NOMO-1 treated with dmso at 0.1 percent for 144 hours (cell line): ENCODE measurements around the gene NELFE.
"Not testable (repeated sequence)": the region's sequence is repeated elsewhere in the genome, so short reads cannot be mapped to it uniquely, and the experiment has no call there.

Source experiments
- DNase-seq: peaks from one replicate; lab custom pipeline; 2025; ENCODE audit not compliant: unreplicated experiment; lab: John Stamatoyannopoulos, UW

The NELFE gene

DNA sequence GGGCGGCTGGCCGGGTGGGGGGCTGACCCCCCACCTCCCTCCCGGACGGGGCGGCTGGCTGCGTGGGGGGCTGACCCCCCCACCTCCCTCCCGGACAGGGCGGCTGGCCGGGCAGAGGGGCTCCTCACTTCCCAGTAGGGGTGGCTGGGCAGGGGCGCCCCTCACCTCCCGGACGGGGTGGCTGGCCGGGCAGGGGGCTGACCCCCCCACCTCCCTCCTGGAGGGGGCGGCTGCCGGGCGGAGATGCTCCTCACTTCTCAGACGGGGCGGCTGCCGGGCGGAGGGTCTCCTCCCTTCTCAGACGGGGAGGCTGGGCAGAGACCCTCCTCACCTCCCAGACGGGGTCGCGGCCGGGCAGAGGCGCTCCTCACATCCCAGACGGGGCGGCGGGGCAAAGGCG lies 17.3 kb upstream of the NELFE start:
- DNase-seq, result not testable (repeated sequence)

DNA sequence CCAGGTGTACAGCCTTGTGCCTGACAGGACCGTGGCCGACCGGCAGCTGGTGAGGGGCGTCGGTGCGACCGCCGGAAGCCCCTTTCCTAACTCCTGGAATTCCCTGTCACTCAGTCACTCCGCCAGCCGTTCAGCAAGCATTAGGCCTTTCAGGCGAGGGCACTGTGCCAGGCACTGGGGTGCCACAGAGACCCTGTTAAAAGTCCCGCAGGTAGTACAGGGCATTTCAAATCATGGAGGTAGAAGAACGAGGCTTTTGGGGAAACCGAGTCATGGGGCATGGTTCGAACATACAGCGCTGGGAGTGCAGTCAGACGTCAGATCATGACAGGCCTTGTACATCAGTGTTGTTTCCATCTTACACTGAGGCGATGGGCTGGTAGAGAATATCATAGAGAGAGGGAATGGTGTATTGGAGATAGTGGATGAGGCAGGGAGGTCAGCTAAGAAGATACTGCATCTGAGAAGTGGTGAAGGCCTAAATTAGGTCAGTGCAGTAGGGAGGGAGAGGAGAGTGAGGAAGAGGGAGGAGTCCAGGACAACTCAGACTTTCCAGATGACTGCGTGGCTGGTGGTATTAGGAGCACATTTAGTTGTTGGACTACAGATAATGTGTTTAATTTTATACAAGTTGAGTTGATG lies 14.1 kb upstream of the NELFE start:
- no peak for DNase-seq

- peak; percentile 95 for DNase-seq
Measured at GRCh38 chr6:31971993-31972708, 13.4 kb upstream of the NELFE start, which contains the start of gene DXO. TSS of gene DXO (minus strand) at chr6:31972138. CDS start at chr6:31971675, 463 bp downstream.

DNA sequence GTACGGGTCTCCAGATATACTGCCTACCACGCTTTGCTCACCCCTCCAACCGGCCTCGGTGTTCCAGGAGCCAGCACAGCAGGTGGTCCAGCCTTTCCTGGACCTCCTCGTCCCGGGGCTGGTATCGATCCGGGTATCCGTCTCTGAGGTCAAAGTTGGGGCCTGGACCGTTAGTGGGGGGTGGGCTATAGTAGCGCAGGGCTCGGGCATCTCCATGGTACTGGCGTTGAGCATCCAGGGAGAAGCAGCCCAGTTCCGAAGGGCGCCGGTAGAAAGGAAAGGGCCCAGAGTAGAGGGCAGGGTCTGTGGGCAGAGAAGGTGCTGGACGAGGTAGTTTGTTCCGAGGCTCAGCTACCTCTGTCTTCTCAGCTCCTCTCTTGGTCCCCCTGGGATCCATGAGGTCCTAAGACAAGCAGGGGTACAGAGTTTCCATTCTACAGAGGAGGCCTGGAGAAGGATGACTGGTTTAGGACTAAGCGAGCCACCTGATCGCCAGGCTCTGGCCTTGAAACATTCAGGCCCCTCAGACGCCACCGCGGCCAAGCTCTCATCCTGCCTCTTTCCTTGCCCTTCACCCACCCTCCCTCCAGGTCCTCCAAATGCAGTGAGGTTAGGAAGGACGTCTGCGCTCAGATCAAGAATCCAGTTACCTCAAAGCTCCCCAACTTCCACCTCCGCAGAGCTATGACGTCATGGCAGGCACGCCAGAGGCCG lies 12.7 kb upstream of the NELFE start:
- DNase-seq, result no peak

GRCh38 chr6:31970604-31971271 lies 12.0 kb upstream of the NELFE start:
- no peak for DNase-seq

DNA sequence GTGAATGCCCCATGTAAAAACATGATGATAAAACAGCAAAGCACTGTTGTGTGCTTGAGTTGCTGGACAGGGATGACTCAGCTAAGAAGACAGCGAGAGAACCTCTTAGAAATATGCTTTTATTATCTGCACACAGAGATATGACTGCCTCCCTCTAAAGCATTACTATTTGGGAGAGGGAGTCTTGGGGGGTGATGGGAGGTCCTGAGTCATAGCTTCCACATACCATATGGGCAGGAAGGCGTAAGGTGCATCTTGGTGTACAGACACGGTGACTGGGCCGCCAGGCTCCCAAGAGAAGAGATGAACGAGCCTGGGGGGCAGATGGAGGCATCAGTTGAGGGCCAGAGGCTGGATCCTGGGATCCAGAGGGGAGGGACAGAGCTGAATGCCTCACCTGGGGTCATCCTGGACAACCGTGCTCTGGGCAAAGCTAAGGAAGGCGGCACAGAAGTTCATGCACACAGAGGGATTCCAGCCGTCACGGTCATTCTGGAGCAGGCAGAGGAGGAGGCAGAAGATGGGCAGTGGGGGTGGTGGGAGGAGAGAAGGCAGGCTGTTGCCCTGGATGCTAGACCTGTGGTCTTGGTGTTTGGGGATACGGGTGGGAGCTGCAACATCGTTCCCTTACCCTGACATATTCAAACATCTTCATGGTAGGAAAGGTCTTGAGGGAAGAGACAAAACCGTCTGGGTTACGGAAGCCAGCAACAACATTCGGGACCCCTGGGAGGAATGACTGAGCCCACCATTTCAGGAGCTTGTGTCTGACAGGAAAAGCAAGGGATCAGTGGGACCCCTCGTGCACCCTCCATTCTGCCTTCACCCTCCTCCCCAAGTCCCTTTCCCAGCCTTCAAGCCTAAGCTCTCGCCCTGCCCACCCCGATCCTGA lies 11.2 kb upstream of the NELFE start:
- no peak for DNase-seq

GRCh38 chr6:31968791-31969711 lies 10.3 kb upstream of the NELFE start:
- no peak for DNase-seq

DNA sequence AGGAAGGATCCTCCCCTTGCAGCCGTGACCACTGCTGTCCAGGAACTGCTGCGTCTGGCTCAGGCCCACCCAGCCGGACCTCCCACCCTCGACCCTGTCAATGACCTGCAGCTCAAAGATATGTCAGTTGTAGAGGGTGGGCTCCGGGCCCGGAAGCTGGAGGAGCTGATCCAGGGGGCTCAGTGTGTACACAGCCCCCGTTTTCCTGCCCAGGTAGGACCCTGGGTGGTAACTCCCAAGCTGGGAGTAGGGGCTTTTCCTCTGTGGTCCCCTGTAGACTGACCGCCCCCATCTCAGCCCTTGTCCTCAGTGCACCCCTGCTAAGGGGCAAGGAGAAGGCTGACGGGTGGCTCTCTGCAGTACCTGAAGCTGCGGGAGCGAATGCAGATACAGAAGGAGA lies 9.6 kb upstream of the NELFE start:
- DNase-seq, result no peak

GRCh38 chr6:31967926-31968320 lies 9.2 kb upstream of the NELFE start:
- DNase-seq, result no peak

- DNase-seq, result no peak
Measured at GRCh38 chr6:31966997-31967925, 8.5 kb upstream of the NELFE start.

- DNase-seq, result no peak
Measured at GRCh38 chr6:31966506-31966905, 7.7 kb upstream of the NELFE start.

- DNase-seq, result no peak
Measured at GRCh38 chr6:31965700-31966099, 6.9 kb upstream of the NELFE start.

DNA sequence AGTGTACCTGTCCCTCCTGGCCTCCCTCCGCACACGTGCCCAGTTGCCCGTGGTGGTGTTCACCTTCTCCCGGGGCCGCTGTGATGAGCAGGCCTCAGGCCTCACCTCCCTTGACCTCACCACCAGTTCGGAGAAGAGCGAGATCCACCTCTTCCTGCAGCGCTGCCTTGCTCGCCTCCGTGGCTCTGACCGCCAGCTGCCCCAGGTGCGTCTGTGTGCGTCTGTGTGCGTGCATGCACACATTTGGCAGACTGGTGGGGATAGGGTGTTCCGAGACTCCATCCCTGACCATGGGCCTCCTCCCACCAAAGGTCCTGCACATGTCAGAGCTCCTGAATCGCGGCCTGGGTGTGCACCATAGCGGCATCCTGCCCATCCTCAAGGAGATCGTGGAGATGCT lies 5.2 kb upstream of the NELFE start:
- no peak for DNase-seq

DNA sequence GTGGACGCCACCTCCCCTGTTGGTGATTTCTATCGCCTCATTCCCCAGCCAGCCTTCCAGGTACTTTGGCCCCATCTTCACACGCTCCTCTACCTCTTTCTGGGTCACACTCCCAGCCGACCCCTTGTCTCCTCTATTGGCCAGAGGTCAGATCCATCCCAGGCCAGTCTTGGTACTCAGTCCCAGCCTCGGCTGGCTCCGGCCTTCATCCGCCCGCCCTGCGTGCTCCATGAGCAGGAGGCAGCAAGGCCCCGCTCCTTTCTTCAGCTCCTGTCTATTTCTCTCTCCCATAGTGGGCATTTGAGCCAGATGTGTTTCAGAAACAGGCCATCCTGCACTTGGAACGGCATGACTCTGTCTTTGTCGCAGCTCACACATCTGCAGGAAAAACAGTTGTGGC lies 2.8 kb upstream of the NELFE start:
- no peak for DNase-seq

DNA sequence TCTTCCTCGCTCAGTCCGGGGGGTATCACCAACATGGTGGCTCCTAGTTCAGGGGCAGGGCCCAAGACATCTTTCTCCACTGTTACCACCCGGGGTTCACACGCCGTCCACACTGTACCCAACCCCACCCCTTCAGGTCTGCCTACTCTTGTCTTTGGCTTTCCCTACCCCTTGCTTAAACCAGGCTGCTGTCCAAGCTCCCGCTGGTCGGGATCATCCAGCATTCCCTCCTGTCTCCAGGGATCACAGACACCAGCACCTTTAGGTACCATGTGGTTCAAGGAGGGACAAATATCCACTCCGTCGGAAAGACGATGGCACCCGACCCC lies 395 bp downstream of the NELFE start:
- DNase-seq, result no peak

GRCh38 chr6:31956796-31957195 lies 2.0 kb downstream of the NELFE start:
- DNase-seq, result no peak

DNA sequence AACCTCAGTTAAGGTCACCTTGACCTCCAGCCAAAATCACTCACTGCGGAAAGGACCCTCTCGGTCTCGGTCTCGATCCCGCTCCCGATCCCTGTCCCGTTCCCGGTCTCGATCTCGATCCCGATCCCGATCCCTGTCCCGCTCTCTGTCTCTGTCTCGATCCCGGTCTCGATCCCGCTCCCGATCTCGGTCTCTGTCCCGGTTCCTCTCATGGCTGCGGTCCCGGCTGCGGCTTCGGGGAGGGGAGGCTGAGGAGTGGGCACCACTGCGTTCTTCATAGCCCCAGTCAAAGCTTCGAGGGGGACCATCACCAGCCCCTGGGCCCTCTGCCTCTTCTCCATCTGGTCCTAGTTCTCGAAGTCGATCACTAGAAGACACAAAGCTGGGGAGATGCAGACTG lies 4.3 kb downstream of the NELFE start:
- no peak for DNase-seq

DNA sequence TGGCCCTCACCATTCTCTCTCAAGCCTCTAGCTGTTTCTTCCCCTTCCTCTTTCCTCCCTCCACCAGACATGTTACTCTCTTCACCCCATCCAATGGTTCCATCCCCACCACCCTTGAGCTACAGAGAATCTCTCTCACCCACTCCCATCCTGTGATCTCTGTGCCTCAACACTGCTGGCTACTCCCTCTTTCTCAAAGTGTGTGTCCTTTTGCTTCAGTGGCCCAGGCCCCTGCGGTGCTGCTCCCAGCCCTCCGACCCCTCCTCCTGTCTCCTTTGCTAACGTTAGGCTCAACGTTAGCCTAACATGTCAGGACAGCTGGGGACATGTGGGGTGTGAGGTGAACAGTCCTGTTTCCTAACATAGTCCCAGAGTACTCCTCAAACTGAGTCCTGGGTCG lies 5.9 kb downstream of the NELFE start:
- DNase-seq, result no peak
